ENCODE data around the gene CYP2C18.
"Not testable (repeated sequence)": the region's sequence is repeated elsewhere in the genome, so short reads cannot be mapped to it uniquely, and the experiment has no call there.

Gene CYP2C18

DNA sequence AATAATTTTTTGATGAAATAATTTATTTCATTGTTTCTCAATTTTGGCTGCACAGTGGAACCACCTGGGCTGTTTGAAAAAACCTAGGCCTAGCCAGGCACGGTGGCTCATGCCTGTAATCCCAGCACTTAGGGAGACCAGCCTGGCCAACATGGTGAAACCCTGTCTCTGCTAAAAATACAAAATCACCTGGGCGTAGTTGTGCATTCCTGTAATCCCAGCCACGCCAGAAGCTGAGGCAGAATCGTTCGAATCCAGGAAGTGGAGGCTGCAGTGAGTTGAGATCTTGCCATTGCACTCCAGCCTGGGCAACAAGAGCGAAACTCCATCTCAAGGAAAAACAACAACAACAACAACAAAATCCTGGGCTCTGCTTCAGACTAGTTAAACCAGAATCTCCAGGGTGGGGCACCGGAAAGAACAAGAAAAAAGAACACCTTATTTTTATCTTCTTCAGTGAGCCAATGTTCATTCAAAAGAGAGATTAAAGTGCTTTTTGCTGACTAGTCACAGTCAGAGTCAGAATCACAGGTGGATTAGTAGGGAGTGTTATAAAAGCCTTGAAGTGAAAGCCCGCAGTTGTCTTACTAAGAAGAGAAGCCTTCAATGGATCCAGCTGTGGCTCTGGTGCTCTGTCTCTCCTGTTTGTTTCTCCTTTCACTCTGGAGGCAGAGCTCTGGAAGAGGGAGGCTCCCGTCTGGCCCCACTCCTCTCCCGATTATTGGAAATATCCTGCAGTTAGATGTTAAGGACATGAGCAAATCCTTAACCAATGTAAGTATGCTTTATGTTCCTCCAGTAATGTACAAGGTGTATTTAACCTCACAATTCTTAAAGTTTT is at the start of gene CYP2C18:
Gene CYP2C18, plus strand, starts transcription at position 516 of the 841 bp plus-strand sequence. Its CDS starts 91 bp downstream, at position 607.
- H3K4me3 ChIP-seq (ENCODE audit: low read depth, low read length), result no peak within 1 kb of the TSS

- H3K4me3 ChIP-seq (ENCODE audit: low read depth, low read length), result not testable (repeated sequence)
Observed at GRCh38 chr10:94638097-94638496, 45.4 kb upstream of the CYP2C18 start.

DNA sequence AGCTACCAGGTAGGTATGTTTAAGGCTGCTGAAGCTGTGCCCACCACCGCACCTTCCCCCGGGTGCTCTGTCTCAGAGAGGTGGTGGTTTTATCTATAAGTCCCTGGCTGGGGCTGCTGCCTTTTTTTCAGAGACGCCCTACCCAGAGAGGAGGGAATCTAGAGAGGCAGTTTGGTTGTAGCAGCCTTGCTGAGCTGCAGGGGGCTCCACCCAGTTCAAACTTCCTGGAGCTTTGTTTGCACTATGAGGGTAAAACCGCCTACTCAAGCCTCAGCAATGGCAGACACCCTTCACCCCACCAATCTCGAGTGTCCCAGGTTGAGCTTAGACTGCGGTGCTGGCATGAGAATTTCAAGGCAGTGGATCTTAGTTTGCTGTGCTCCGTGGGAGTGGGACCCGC is 43.6 kb upstream of the CYP2C18 start:
- H3K4me3 ChIP-seq (ENCODE audit: low read depth, low read length), result no peak overlapping the region

GRCh38 chr10:94640562-94640961 is 43.0 kb upstream of the CYP2C18 start:
- no peak overlapping the region for H3K4me3 ChIP-seq (ENCODE audit: low read depth, low read length)

- no peak overlapping the region for H3K4me3 ChIP-seq (ENCODE audit: low read depth, low read length)
Observed at GRCh38 chr10:94641480-94641879, 42.0 kb upstream of the CYP2C18 start.

DNA sequence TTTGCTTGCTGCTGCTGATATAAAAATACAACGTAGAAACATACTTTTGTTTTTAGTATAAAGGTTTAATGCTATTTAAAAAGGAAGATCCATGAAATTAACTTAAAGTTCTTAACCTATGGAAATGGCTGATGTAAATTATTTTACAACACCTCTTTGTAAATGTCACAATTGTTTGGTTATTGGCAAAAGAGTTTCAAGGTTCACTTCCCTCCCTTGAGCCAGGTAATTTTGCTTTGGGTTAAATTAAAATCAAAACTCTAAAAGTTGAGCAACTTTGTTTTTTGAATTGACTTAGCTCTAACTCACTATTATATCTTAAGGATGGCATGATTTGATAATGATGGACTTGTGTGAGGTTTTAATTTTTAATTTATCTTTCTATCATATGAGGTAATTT is 39.2 kb upstream of the CYP2C18 start:
- H3K4me3 ChIP-seq (ENCODE audit: low read depth, low read length), result no peak overlapping the region

DNA sequence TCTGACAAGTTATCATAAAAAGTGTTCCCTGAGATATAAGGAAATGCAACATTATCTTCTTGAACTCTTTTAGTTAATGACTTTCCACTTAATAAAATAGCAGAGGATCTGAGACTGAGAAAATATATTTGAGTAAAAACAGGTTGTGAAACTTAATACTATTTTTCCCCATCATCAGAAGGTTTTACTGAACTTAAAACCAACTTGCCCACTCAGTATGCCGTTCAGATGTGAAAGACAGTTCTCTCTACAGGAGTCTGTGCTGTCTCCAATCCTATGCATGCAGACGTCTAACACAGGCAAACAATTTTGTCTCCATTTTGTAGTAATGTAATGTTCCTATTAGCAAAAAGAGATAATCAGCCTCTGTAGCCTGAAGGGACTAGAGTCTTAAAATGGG is 38.2 kb upstream of the CYP2C18 start:
- H3K4me3 ChIP-seq (ENCODE audit: low read depth, low read length), result no peak overlapping the region

- H3K4me3 ChIP-seq (ENCODE audit: low read depth, low read length), result not testable (repeated sequence)
Observed at GRCh38 chr10:94655201-94655600, 28.3 kb upstream of the CYP2C18 start.

GRCh38 chr10:94663061-94663460 is 20.5 kb upstream of the CYP2C18 start:
- not testable (repeated sequence) for H3K4me3 ChIP-seq (ENCODE audit: low read depth, low read length)

DNA sequence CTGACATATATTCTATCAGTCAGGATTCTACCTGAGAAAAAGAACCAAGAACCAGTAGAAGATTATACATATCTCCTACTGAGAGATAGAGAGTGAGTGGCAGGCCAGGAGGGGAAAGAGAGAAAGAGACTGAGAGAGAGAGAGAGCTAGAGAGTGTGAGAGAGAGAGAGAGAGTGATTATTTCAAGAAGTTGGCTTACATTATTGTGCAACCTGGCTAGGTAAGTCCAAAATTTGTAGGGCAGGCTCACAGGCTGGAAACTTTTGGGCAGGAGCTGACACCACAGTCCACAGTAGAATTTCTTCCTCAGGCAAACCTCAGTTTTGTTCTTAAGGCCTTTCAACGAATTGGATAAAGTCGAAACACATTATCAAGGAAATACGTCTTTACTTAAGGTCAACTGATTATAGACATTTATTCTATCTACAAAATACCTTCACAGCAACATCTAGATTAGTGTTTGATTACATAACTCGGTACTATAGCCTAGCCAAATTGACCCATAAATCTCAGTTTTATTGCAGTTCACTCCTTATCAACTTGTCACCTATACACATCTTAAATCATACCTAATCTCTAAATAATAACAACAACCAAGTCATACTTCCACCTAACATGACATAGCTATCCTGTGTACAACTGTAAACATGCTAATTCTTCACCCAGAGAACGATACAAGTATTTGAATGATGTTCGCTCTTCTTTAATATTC is 17.0 kb upstream of the CYP2C18 start:
- no peak overlapping the region for H3K4me3 ChIP-seq (ENCODE audit: low read depth, low read length)

DNA sequence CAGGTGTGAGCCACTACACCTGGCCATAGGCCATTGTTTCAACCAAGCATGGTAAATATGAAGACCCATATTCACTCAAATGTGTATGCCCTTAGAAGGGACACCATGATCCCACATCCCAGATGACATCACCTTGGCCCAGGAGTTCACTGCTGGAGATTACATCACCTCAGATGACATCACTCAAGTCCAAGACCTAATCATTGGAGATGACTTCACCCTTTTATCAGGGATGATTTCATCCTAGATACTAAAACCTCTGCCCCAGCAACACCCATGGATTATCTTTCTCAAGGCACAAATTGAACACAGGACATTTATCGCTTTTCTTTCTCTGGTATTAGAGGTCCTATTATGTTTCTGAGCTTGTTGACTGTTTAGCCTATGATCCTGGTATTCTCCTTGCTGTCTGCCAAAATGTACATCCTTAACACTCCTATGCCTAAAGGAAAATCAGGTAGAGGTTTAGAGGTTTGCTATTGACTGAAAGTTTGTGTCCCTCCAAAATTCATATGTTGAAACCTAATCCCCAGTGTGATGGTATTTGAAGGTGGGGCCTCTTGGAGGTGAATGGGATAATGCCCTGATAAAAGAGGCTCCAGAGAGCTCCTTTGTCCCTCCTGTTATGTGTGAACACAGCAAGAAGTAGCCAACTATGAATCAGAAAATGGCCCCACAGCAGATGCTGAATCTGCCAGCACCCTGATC is 9.8 kb upstream of the CYP2C18 start:
- H3K4me3 ChIP-seq (ENCODE audit: low read depth, low read length), result no peak overlapping the region

- no peak overlapping the region for H3K4me3 ChIP-seq (ENCODE audit: low read depth, low read length)
Observed at GRCh38 chr10:94676496-94676895, 7.0 kb upstream of the CYP2C18 start.

DNA sequence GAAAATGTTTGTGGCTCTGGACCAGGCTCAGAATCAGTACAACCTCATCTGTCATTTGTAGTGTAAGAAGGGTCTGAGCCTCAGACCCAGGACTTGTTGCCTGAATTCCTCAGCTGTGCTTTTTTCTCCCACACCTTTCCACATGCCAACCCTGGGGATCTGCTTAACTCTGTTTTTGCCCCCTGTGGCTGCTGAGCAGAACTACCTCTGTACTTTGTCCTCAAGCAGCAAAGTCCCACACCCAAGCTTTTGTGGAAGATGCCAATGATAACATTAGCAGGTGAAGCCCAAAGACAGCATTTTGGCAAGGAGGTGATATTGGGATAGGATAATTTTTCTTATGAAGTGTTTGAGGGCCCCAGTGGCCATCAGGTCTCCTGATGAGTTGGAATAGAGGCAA is 5.8 kb upstream of the CYP2C18 start:
- no peak overlapping the region for H3K4me3 ChIP-seq (ENCODE audit: low read depth, low read length)

DNA sequence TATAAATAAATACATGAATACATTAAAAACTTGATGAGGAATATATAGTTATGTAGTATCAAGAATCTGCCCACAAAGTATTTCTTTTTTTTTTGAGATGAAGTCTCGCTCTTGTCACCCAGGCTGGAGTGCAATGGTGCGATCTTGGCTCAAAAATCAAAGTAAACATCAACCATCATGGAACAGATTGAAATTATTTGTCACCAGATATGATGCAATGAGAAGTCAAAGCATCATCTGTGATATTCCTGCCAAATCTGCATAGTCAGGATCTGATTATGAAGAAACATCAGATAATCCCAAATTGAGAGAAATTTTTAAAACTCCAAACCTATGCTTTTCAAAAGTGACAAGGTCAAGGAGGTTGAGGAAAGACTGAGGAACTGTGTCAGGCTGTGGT is 5.1 kb upstream of the CYP2C18 start:
- no peak overlapping the region for H3K4me3 ChIP-seq (ENCODE audit: low read depth, low read length)

GRCh38 chr10:94680544-94680943 is 3.0 kb upstream of the CYP2C18 start:
- H3K4me3 ChIP-seq (ENCODE audit: low read depth, low read length), result no peak overlapping the region

- H3K4me3 ChIP-seq (ENCODE audit: low read depth, low read length), result not testable (repeated sequence)
Observed at GRCh38 chr10:94682636-94683035, 893 bp upstream of the CYP2C18 start.

DNA sequence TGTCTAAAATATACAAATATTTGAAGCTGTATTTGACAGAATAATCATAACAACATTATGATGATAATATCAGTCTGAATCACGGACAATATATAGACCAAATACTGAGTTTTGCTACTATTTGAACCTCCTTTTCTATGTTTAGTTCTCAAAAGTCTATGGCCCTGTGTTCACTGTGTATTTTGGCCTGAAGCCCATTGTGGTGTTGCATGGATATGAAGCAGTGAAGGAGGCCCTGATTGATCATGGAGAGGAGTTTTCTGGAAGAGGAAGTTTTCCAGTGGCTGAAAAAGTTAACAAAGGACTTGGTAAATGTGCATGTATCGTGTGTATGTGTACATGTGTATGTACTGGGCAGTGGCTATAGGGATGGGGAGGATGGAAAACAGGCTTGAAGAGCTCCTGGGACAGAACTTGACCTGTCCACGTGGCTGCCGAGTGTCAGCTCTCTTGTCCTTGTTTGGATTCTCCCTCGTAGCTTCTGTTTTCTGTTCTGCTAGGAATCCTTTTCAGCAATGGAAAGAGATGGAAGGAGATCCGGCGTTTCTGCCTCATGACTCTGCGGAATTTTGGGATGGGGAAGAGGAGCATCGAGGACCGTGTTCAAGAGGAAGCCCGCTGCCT is 4.2 kb downstream of the CYP2C18 start:
- H3K4me3 ChIP-seq (ENCODE audit: low read depth, low read length), result no peak overlapping the region

DNA sequence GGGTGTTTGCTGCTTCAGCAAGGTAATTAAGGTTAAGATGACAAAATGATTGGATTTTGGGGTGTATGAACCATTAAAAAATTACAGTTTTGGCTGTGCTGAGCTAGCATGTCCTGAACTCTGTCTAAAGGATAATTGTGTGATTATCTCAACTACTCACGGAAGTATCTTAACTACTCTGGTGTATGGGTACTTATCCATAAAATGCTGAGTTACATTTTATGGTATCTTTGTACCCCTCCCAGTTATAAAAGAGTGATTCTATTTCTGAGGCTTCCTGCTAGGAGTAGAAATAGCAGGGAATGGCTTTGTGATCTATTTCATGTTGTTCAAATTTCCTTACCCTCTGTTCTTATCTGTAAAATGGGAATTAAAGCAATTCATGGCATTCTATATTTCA is 22.6 kb downstream of the CYP2C18 start:
- no peak overlapping the region for H3K4me3 ChIP-seq (ENCODE audit: low read depth, low read length)

DNA sequence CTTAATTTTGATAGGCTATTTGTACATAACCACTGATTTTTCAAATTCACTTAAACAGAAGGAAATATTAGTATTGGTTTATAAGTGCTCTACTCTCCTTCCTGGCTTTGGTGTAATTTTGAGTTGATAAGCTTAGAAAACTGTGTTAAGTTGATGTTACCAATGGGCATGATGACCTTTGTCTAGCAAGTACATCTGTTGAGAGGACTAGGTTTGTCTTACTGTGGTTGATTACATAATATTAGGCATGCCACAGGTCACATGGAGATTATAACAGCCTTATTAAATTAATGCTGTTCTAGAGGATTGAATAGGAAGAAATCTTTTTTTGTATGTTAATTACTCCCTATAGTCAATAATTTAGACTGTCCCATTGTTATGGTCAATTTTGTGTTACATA is 27.0 kb downstream of the CYP2C18 start:
- no peak overlapping the region for H3K4me3 ChIP-seq (ENCODE audit: low read depth, low read length)

GRCh38 chr10:94725871-94726270 is 42.3 kb downstream of the CYP2C18 start:
- no peak overlapping the region for H3K4me3 ChIP-seq (ENCODE audit: low read depth, low read length)

- H3K4me3 ChIP-seq (ENCODE audit: low read depth, low read length), result no peak overlapping the region
Observed at GRCh38 chr10:94735197-94735596, 51.7 kb downstream of the CYP2C18 start.
